B cell (primary cell): ENCODE measurements around the gene MCRS1.

ENCODE experiments used
- EZH2 ChIP-seq: IDR thresholded peaks from 2 replicates; pipeline ENCODE4 v1.6.1; 2012; ENCODE audit warnings: borderline replicate concordance, low read depth, mild to moderate bottlenecking, moderate library complexity, low read length; ENCODE audit not compliant: insufficient read depth, poor library complexity, severe bottlenecking
- TF ChIP-seq, protein P1 (sequence below): fragments of 200-600 bp; IDR thresholded peaks from one replicate; pipeline ENCODE4 v1.8.0; 2022; ENCODE audit warnings: antibody characterized with exemption, mild to moderate bottlenecking

DNA sequence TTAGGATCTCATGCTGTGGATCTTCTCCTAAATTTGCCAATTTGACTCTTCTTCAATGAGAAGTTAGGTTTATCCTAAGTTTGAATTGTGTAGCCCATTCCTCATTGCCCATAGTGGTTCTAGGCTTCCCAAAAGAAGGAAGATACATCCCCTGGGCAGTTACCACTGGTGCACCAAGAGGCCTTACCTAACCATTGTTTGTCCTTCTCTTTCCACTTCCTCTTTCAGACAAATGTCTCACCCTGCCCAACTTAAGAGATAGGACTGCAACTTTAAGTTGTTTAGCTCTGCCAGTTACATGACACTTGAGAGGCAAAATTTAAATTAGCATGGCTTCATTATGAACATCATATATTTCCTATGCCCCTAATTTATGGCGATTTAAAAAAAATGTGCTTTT, 38.5 kb downstream of the MCRS1 start:
- TF ChIP-seq, protein P1, sequence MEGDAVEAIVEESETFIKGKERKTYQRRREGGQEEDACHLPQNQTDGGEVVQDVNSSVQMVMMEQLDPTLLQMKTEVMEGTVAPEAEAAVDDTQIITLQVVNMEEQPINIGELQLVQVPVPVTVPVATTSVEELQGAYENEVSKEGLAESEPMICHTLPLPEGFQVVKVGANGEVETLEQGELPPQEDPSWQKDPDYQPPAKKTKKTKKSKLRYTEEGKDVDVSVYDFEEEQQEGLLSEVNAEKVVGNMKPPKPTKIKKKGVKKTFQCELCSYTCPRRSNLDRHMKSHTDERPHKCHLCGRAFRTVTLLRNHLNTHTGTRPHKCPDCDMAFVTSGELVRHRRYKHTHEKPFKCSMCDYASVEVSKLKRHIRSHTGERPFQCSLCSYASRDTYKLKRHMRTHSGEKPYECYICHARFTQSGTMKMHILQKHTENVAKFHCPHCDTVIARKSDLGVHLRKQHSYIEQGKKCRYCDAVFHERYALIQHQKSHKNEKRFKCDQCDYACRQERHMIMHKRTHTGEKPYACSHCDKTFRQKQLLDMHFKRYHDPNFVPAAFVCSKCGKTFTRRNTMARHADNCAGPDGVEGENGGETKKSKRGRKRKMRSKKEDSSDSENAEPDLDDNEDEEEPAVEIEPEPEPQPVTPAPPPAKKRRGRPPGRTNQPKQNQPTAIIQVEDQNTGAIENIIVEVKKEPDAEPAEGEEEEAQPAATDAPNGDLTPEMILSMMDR: no peak
- TF ChIP-seq EZH2: no peak
